ENCODE data around the gene VWC2L. TPM values are rescaled to one million over a fixed set of nuclear protein-coding genes. Genes with fewer than 3 reads are reported as not detected.

Gene VWC2L
- total and polyA plus RNA-seq, 2 of the 8 experiments (the other 6 are each of a cell fraction or from before 2014, with no cell fraction given): not detected

DNA sequence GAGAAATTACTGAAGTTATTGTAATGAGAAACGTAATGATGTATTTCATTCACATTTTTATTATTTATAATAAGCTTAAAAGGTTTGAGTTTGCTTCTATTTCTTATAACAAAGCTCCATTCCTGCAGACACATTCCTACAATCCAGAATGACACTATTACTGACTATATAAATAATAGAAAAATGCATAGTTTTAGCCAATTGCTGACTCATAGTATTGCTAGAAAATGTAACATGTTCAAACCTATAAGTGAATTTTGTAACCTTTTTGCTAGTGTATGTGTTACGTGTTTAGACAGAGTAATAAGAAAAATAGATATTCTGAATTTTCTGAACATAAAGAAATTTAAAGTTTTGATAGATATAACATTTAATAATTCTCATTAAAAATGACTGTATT is 9.3 kb upstream of the VWC2L start:
- Histone ChIP-seq H2BK20ac (ENCODE audit: low read length) (no peak overlapping the region), H3K79me1 (ENCODE audit: low read depth, low read length) (no peaks in the 10 kb centered on the region), H4K91ac (replicated peaks; ENCODE audit: insufficient read length, low read length) (no peak overlapping the region), H3K4ac (replicated peaks; ENCODE audit: insufficient read length, low read depth, low read length) (no peak overlapping the region), H2BK5ac (ENCODE audit: low read depth, low read length) (no peak overlapping the region), H3K9ac (replicated peaks in 1 of 4; ENCODE audit: extremely low read depth in 1 of 4, low read depth in 3 of 4, low read length in 3 of 4) (no peak overlapping the region), H4K8ac (ENCODE audit: extremely low read depth, insufficient read depth, low read length) (no peak overlapping the region), H3K14ac (ENCODE audit: insufficient read length) (no peak overlapping the region), H3K56ac (replicated peaks; ENCODE audit: insufficient read length, low read depth, low read length) (no peak overlapping the region), H3K27me3 (replicated peaks in 1 of 4; ENCODE audit: control insufficient read depth in 3 of 4, extremely low read depth in 1 of 4, insufficient read depth in 3 of 4, low read length in 3 of 4) (no peaks in the 10 kb centered on the region), H3K4me3 (ENCODE audit: extremely low read depth in 1 of 4, insufficient read depth in 2 of 4, low read depth in 3 of 4, low read length in 4 of 4) (no peak overlapping the region), H4K5ac (ENCODE audit: insufficient read length, low read depth, low read length) (no peak overlapping the region), H3K18ac (ENCODE audit: extremely low read depth, low read length) (no peak overlapping the region), H3K4me1 (replicated peaks in 1 of 4; ENCODE audit: control insufficient read depth in 3 of 4, insufficient read depth in 4 of 4, low read length in 3 of 4) (no peaks in the 10 kb centered on the region), H2BK15ac (ENCODE audit: low read length) (no peak overlapping the region), H3K79me2 (ENCODE audit: control insufficient read depth in 1 of 2, insufficient read depth in 2 of 2, low read length in 2 of 2) (no peaks in the 10 kb centered on the region), H3K9me3 (ENCODE audit: insufficient read depth in 2 of 2, low read depth in 1 of 2, low read length in 1 of 2) (no peaks in the 10 kb centered on the region), H3K23me2 (ENCODE audit: low read depth, low read length) (no peaks in the 10 kb centered on the region), H4K20me1 (replicated peaks in 1 of 2; ENCODE audit: control insufficient read depth in 1 of 2, insufficient read depth in 2 of 2, low read length in 2 of 2) (no peaks in the 10 kb centered on the region), H3K4me2 (ENCODE audit: insufficient read depth in 1 of 2, low read depth in 2 of 2, low read length in 2 of 2) (no peak overlapping the region), H3K23ac (ENCODE audit: insufficient read length) (no peak overlapping the region), H3K36me3 (ENCODE audit: control insufficient read depth in 2 of 4, insufficient read depth in 4 of 4, low read length in 3 of 4) (no peaks in the 10 kb centered on the region), H2AK5ac (ENCODE audit: low read depth, low read length) (no peak overlapping the region), H2BK120ac (replicated peaks; ENCODE audit: low read depth, low read length) (no peak overlapping the region), H2AFZ (ENCODE audit: low read length) (no peak overlapping the region), H3K27ac (ENCODE audit: low read depth, low read length) (no peak overlapping the region), H2BK12ac (ENCODE audit: low read depth, low read length) (no peak overlapping the region)
- WGBS, 2 experiments (ENCODE audit: extremely low coverage in 1 of 2, insufficient coverage in 1 of 2, insufficient read length in 1 of 2, insufficient replicate concordance in 2 of 2, low coverage in 1 of 2, low lambda C conversion rate in 2 of 2, missing lambda C conversion rate in 1 of 2): 91% methylated on average over 2 of the region's 2 CpGs; no CpG with 5 or more reads in 1 of the 2 experiments
- ChIA-PET CTCF (ENCODE audit: partially characterized antibody) (no interaction called here), POLR2A (ENCODE audit: partially characterized antibody) (no interaction called here)
- DNase-seq (ENCODE audit: low read depth in 1 of 2, low spot score in 2 of 2) (no peak), FAIRE-seq (no peak)
- TF ChIP-seq CTBP2 (IDR thresholded peaks at IDR 0.05; ENCODE audit: borderline replicate concordance, insufficient read depth, insufficient read length, low read length) (no peak), TAF7 (optimal IDR thresholded peaks at IDR 0.05; ENCODE audit: borderline replicate concordance, low read depth, low read length) (no peak), EGR1 (IDR thresholded peaks at IDR 0.05; ENCODE audit: borderline replicate concordance, low read depth, low read length) (no peak), RNF2 (IDR thresholded peaks at IDR 0.05; ENCODE audit: borderline replicate concordance, low read depth, low read length, missing control alignments, poor library complexity, severe bottlenecking) (no peak), MAFK (IDR thresholded peaks at IDR 0.05; ENCODE audit: low read depth, low read length) (no peak), SRF (IDR thresholded peaks at IDR 0.05; ENCODE audit: low read depth, low read length) (no peak), KDM4A (IDR thresholded peaks at IDR 0.05; ENCODE audit: low read depth, low read length, severe bottlenecking) (no peak), SUZ12 (IDR thresholded peaks at IDR 0.05; ENCODE audit: low read length) (no peak), GTF2F1 (IDR thresholded peaks at IDR 0.05; ENCODE audit: borderline replicate concordance, low read depth, low read length) (no peak), CBX5 (IDR thresholded peaks at IDR 0.05; ENCODE audit: low read depth, low read length) (no peak), SIN3A (conservative IDR thresholded peaks at IDR 0.05 in 1 of 2, IDR thresholded peaks at IDR 0.05 in 1 of 2; ENCODE audit: low read depth in 1 of 2, low read length in 2 of 2) (no peak), NANOG (IDR thresholded peaks at IDR 0.05; ENCODE audit: insufficient read depth, low read depth, low read length, poor library complexity, severe bottlenecking) (no peak), FOSL1 (IDR thresholded peaks at IDR 0.05; ENCODE audit: insufficient read depth, low read depth, low read length) (no peak)

Data from H1 (cell line).